ENCODE results near the gene ANXA10. TPM values are rescaled to one million over a fixed set of nuclear protein-coding genes. Genes with fewer than 3 reads are reported as not detected.

Gene ANXA10
- total RNA-seq, 1 experiment from 2014 or later = 0.47 TPM

DNA sequence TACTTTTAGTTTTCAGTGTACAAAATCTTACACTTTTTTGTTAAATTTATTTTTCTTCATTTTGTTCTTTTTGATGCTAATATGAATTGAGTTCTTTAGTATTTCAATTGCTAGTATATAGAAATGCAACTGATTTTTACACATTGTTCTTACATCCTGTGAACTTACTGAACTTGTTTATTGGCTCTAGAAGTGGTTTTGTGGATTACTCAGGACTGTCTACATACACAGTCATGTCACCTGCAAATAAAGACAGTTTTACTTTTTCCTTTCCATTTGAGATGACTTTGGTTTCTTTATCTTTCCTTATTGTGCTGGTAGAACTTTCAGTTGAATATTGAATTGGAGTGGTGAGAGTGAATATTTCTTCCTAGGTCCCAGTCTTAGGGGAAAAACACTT lies 40.8 kb upstream of the ANXA10 start:
- CTCF ChIA-PET = no interaction called here
- Histone ChIP-seq H3K4me3 (ENCODE audit: low read length) (no peak overlapping the region), H2AFZ (ENCODE audit: low read length) (no peak overlapping the region), H3K27me3 (ENCODE audit: low read length) (no peaks in the 10 kb centered on the region), H3K9me3 (ENCODE audit: low read length) (no peaks in the 10 kb centered on the region), H3K4me2 (ENCODE audit: low read length) (no peak overlapping the region), H3K79me2 (ENCODE audit: low read length) (no peaks in the 10 kb centered on the region), H3K4me1 (ENCODE audit: insufficient read depth, low read length) (peaks cover 16% of the 10 kb centered on the region), H3K9ac (ENCODE audit: low read length) (no peak overlapping the region), H3K9me2 (replicated peaks; ENCODE audit: low read length) (no peaks in the 10 kb centered on the region), H4K20me1 (ENCODE audit: low read length) (no peaks in the 10 kb centered on the region), H3K27ac (ENCODE audit: low read length) (no peak overlapping the region), H3K36me3 (ENCODE audit: low read depth, low read length) (no peaks in the 10 kb centered on the region), H3F3A (ENCODE audit: low read length, unreplicated experiment) (no peaks in the 10 kb centered on the region)
- ATAC-seq (peak; percentile 61), DNase-seq (peak; percentile 54)
- POLR2A ChIA-PET (ENCODE audit: unreplicated experiment) = no interaction called here
- TF ChIP-seq EZH2 (IDR thresholded peaks at IDR 0.05; ENCODE audit: low read length, unreplicated experiment) = no peak
- TF ChIP-seq, protein P1, sequence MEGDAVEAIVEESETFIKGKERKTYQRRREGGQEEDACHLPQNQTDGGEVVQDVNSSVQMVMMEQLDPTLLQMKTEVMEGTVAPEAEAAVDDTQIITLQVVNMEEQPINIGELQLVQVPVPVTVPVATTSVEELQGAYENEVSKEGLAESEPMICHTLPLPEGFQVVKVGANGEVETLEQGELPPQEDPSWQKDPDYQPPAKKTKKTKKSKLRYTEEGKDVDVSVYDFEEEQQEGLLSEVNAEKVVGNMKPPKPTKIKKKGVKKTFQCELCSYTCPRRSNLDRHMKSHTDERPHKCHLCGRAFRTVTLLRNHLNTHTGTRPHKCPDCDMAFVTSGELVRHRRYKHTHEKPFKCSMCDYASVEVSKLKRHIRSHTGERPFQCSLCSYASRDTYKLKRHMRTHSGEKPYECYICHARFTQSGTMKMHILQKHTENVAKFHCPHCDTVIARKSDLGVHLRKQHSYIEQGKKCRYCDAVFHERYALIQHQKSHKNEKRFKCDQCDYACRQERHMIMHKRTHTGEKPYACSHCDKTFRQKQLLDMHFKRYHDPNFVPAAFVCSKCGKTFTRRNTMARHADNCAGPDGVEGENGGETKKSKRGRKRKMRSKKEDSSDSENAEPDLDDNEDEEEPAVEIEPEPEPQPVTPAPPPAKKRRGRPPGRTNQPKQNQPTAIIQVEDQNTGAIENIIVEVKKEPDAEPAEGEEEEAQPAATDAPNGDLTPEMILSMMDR (conservative IDR thresholded peaks at IDR 0.05; ENCODE audit: low read depth, low read length) = no peak
- no peak for TF ChIP-seq EZH2phosphoT487 (IDR thresholded peaks at IDR 0.05; ENCODE audit: borderline replicate concordance, low read length)
- BruUV-seq (replicated peaks) = no TSS peak
- intact Hi-C loops (cut with micrococcal nuclease) = no loop called here

DNA sequence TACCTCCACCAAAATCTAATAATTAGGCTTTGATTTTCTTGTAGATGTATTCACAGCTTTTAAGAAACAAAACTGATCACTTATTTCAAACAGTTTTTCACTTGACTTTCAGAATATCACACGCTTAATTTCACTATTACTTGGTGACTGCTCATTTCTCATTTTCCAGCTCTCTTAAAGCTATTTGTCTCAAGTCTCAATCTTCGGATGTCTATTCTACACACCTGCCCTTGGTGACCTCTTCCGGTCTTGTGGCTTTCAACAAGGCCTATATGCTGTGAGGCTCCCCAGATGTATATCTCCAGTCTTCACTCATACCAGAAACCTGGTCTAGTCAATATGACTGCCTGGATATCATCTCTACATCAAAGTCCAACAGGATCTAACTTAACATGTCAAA lies 34.9 kb upstream of the ANXA10 start:
- H3K9me3 ChIP-seq (ENCODE audit: low read length) = no peaks in the 10 kb centered on the region
- BruUV-seq (replicated peaks) = no TSS peak
- H3K4me1 ChIP-seq (ENCODE audit: insufficient read depth, low read length) = peaks cover 14% of the 10 kb centered on the region
- no peaks in the 10 kb centered on the region for H3K36me3 ChIP-seq (ENCODE audit: low read depth, low read length)
- TF ChIP-seq, protein P1 (conservative IDR thresholded peaks at IDR 0.05; ENCODE audit: low read depth, low read length) = no peak
- TF ChIP-seq EZH2 (IDR thresholded peaks at IDR 0.05; ENCODE audit: low read length, unreplicated experiment) = no peak
- no peak for TF ChIP-seq EZH2phosphoT487 (IDR thresholded peaks at IDR 0.05; ENCODE audit: borderline replicate concordance, low read length)
- ATAC-seq (no peak), DNase-seq (no peak)
- H3F3A ChIP-seq (ENCODE audit: low read length, unreplicated experiment) = no peaks in the 10 kb centered on the region
- no peaks in the 10 kb centered on the region for H3K79me2 ChIP-seq (ENCODE audit: low read length)
- no peak overlapping the region for H3K4me3 ChIP-seq (ENCODE audit: low read length)
- POLR2A ChIA-PET (ENCODE audit: unreplicated experiment) = no interaction called here
- no peak overlapping the region for H3K27ac ChIP-seq (ENCODE audit: low read length)
- no peak overlapping the region for H2AFZ ChIP-seq (ENCODE audit: low read length)
- no peaks in the 10 kb centered on the region for H3K27me3 ChIP-seq (ENCODE audit: low read length)
- H4K20me1 ChIP-seq (ENCODE audit: low read length) = no peaks in the 10 kb centered on the region
- intact Hi-C loops (cut with micrococcal nuclease) = no loop called here
- H3K9me2 ChIP-seq (replicated peaks; ENCODE audit: low read length) = no peaks in the 10 kb centered on the region
- no peak overlapping the region for H3K9ac ChIP-seq (ENCODE audit: low read length)
- H3K4me2 ChIP-seq (ENCODE audit: low read length) = no peak overlapping the region
- CTCF ChIA-PET = no interaction called here

DNA sequence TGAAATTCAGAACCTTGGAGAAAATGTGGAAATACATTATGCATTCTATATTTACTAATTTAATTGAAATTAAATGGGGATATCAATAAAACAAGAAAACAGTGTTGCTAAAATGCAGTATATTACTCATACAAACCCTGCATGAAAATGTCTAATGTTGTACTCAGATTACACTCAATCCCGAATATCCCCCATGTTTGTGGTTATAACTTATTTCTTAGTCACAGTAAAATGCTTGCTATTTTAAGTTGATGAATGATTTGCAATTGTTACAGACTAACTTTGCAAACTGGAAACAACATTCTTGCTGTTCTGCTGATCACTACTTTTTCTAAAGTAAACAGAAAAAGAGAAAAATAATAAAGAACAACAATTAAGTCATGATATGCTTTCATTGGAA lies 33.1 kb upstream of the ANXA10 start:
- CTCF ChIA-PET = no interaction called here
- Histone ChIP-seq H3K9ac (ENCODE audit: low read length) (no peak overlapping the region), H4K20me1 (ENCODE audit: low read length) (no peaks in the 10 kb centered on the region), H3K4me3 (ENCODE audit: low read length) (no peak overlapping the region), H3K9me2 (replicated peaks; ENCODE audit: low read length) (no peaks in the 10 kb centered on the region), H2AFZ (ENCODE audit: low read length) (no peak overlapping the region), H3K4me1 (ENCODE audit: insufficient read depth, low read length) (peaks cover 14% of the 10 kb centered on the region), H3K4me2 (ENCODE audit: low read length) (no peak overlapping the region), H3K27ac (ENCODE audit: low read length) (no peak overlapping the region), H3K36me3 (ENCODE audit: low read depth, low read length) (no peaks in the 10 kb centered on the region), H3F3A (ENCODE audit: low read length, unreplicated experiment) (no peaks in the 10 kb centered on the region), H3K27me3 (ENCODE audit: low read length) (no peaks in the 10 kb centered on the region), H3K9me3 (ENCODE audit: low read length) (no peaks in the 10 kb centered on the region), H3K79me2 (ENCODE audit: low read length) (no peaks in the 10 kb centered on the region)
- ATAC-seq (peak; percentile 53), DNase-seq (peak; percentile 66)
- POLR2A ChIA-PET (ENCODE audit: unreplicated experiment) = no interaction called here
- intact Hi-C loops (cut with micrococcal nuclease) = no loop called here
- TF ChIP-seq, protein P1 (conservative IDR thresholded peaks at IDR 0.05; ENCODE audit: low read depth, low read length) = no peak
- TF ChIP-seq EZH2phosphoT487 (IDR thresholded peaks at IDR 0.05; ENCODE audit: borderline replicate concordance, low read length) (no peak), EZH2 (IDR thresholded peaks at IDR 0.05; ENCODE audit: low read length, unreplicated experiment) (no peak)
- BruUV-seq (replicated peaks) = no TSS peak

Data from PC-3 (cell line).